ENCODE data around the gene CD38. TPM values are rescaled to one million over a fixed set of nuclear protein-coding genes. Genes with fewer than 3 reads are reported as not detected.

The CD38 gene
- total RNA-seq, 1 donor from 2014 or later = 0.34 TPM

- no peak overlapping the region for H3K4me3 Mint-ChIP-seq
- no peaks in the 10 kb centered on the region for H3K27me3 Mint-ChIP-seq
- H3K27ac Mint-ChIP-seq = no peak overlapping the region
- H3K36me3 Mint-ChIP-seq = no peaks in the 10 kb centered on the region
- peaks cover 10% of the 10 kb centered on the region for H3K9me3 Mint-ChIP-seq
- no peaks in the 10 kb centered on the region for H3K4me1 Mint-ChIP-seq (ENCODE audit: unreplicated experiment)
- no peak for DNase-seq (ENCODE audit: extremely low spot score, unreplicated experiment)
- no peak for TF ChIP-seq CTCF (conservative IDR thresholded peaks at IDR 0.05)
Measured at GRCh38 chr4:15873117-15873516, 95.0 kb downstream of the CD38 start.

- no peak overlapping the region for H3K4me3 Mint-ChIP-seq
- H3K4me1 Mint-ChIP-seq (ENCODE audit: unreplicated experiment) = no peaks in the 10 kb centered on the region
- H3K36me3 Mint-ChIP-seq = no peaks in the 10 kb centered on the region
- peaks cover 13% of the 10 kb centered on the region for H3K9me3 Mint-ChIP-seq
- no peaks in the 10 kb centered on the region for H3K27me3 Mint-ChIP-seq
- no peak overlapping the region for H3K27ac Mint-ChIP-seq
- no peak for DNase-seq (ENCODE audit: extremely low spot score, unreplicated experiment)
- TF ChIP-seq CTCF (conservative IDR thresholded peaks at IDR 0.05) = no peak
Measured at GRCh38 chr4:15874671-15875070, 96.5 kb downstream of the CD38 start.

GRCh38 chr4:15875663-15876460 is 97.7 kb downstream of the CD38 start:
- no peak overlapping the region for H3K27ac Mint-ChIP-seq
- no peaks in the 10 kb centered on the region for H3K4me1 Mint-ChIP-seq (ENCODE audit: unreplicated experiment)
- H3K27me3 Mint-ChIP-seq = no peaks in the 10 kb centered on the region
- no peaks in the 10 kb centered on the region for H3K36me3 Mint-ChIP-seq
- DNase-seq (ENCODE audit: extremely low spot score, unreplicated experiment) = no peak
- peaks cover 13% of the 10 kb centered on the region for H3K9me3 Mint-ChIP-seq
- no peak for TF ChIP-seq CTCF (conservative IDR thresholded peaks at IDR 0.05)
- H3K4me3 Mint-ChIP-seq = no peak overlapping the region

- Mint-ChIP-seq H3K27ac (no peak overlapping the region), H3K4me1 (ENCODE audit: unreplicated experiment) (peaks cover 3% of the 10 kb centered on the region), H3K36me3 (no peaks in the 10 kb centered on the region), H3K27me3 (no peaks in the 10 kb centered on the region), H3K4me3 (no peak overlapping the region), H3K9me3 (peaks cover 13% of the 10 kb centered on the region)
- TF ChIP-seq CTCF (conservative IDR thresholded peaks at IDR 0.05) = no peak
- DNase-seq (ENCODE audit: extremely low spot score, unreplicated experiment) = no peak
Measured at GRCh38 chr4:15878011-15878410, 99.9 kb downstream of the CD38 start.

- Mint-ChIP-seq H3K4me1 (ENCODE audit: unreplicated experiment) (peaks cover 7% of the 10 kb centered on the region), H3K36me3 (no peaks in the 10 kb centered on the region), H3K4me3 (no peak overlapping the region), H3K27me3 (no peaks in the 10 kb centered on the region), H3K27ac (no peak overlapping the region), H3K9me3 (peaks cover 8% of the 10 kb centered on the region)
- TF ChIP-seq CTCF (conservative IDR thresholded peaks at IDR 0.05) = no peak
- no peak for DNase-seq (ENCODE audit: extremely low spot score, unreplicated experiment)
Measured at GRCh38 chr4:15881820-15882219, 103.7 kb downstream of the CD38 start.

Data from type B pancreatic cell (in vitro differentiated cells).